K562 (cell line): ENCODE data around the gene MED15. TPM values are rescaled to one million over a fixed set of nuclear protein-coding genes. Genes with fewer than 3 reads are reported as not detected.

Experiments used
- ATAC-seq: fragments of 200-7000 bp; cut with Tn5 transposase; 3 replicates; pipeline ENCODE4 v1.9.1; 2020; ENCODE audit warnings: moderate library complexity
- BruUV-seq: library from RNA; stranded (reverse); fragments of 400-500 nt; replicated peaks from 2 replicates; lab custom pipeline; 2021; lab: Mats Ljungman, UMichigan
- CTCF ChIA-PET: fragments of 300-600 bp; formaldehyde crosslinking; extraction: SDS; loops from one replicate; lab custom pipeline; 2021; ENCODE audit warnings: low intra/inter-chr PET ratio; lab: Yijun Ruan, JAX
- POLR2A ChIA-PET: fragments of 300-600, 350-650 bp; sonication (Branson Sonifier 250); formaldehyde crosslinking; extraction: SDS; loops from one replicate; lab custom pipeline; 2021; ENCODE audit warnings: antibody characterized with exemption, inconsistent platforms; lab: Yijun Ruan, JAX
- DNase-seq, 4 experiments: peaks; one replicate each; pipeline versions ENCODE4 v3.0.0 to v3.0.0-alpha.2; 2011 to 2018; ENCODE audit warnings: low spot score in 3 of 4, mixed read lengths in 3 of 4; ENCODE audit errors: extremely low read depth in 1 of 4
- FAIRE-seq: peaks from 2 replicates; lab custom pipeline; 2011; peaks lifted over from hg19 to GRCh38; lab: Jason Lieb, UNC
- H2AFZ ChIP-seq: 2 replicates; pipeline ENCODE4 v1.6.0; 2011; ENCODE audit warnings: low read depth, low read length, control low read depth, inconsistent platforms
- H3K27ac ChIP-seq: fragments of 200-600 bp; 3 replicates; pipeline ENCODE4 v1.8.0; 2011; ENCODE audit warnings: low read depth, mild to moderate bottlenecking, control low read depth, inconsistent platforms, low read length, moderate library complexity, mixed read lengths; ENCODE audit errors: extremely low read depth
- H3K27me3 ChIP-seq, 2 experiments: fragments of 300-600 bp in 1 of 2; 2 replicates in 1 of 2; 3 replicates in 1 of 2; pipeline versions ENCODE4 v1.6.0 to v1.8.0; 2011; ENCODE audit warnings: inconsistent platforms in 2 of 2, low read length in 2 of 2, mild to moderate bottlenecking in 1 of 2, mixed read lengths in 1 of 2, moderate library complexity in 1 of 2; ENCODE audit not compliant: control insufficient read depth in 2 of 2, insufficient read depth in 2 of 2
- H3K36me3 ChIP-seq: fragments of 300-600 bp; 3 replicates; pipeline ENCODE4 v1.8.0; 2011; ENCODE audit warnings: mild to moderate bottlenecking, low read length, inconsistent platforms; ENCODE audit not compliant: control insufficient read depth, insufficient read depth
- H3K4me1 ChIP-seq, 2 experiments: fragments of 200-600 bp in 1 of 2; replicated peaks in 1 of 2; 2 replicates in 1 of 2; 3 replicates in 1 of 2; pipeline versions ENCODE4 v1.5.1 to v1.8.0; 2011; ENCODE audit warnings: inconsistent platforms in 2 of 2, low read length in 2 of 2, mild to moderate bottlenecking in 1 of 2, mixed read lengths in 1 of 2, moderate library complexity in 1 of 2; ENCODE audit not compliant: control insufficient read depth in 2 of 2, insufficient read depth in 2 of 2
- H3K4me2 ChIP-seq: 2 replicates; pipeline ENCODE4 v1.6.1; 2011; ENCODE audit warnings: low read length, control low read depth, inconsistent platforms, mixed read lengths; ENCODE audit not compliant: insufficient read depth
- H3K4me3 ChIP-seq: fragments of 200-600 bp; sonication (generic), shearing (Covaris generic); 2 replicates; pipeline ENCODE4 v1.5.1; 2016; ENCODE audit warnings: control low read depth, inconsistent platforms
- H3K79me2 ChIP-seq: fragments of 200-600 bp; 3 replicates; pipeline ENCODE4 v1.8.0; 2011; ENCODE audit warnings: low read length, inconsistent platforms; ENCODE audit not compliant: control insufficient read depth, insufficient read depth
- H3K9ac ChIP-seq, 2 experiments: 2 replicates each; pipeline versions ENCODE4 v1.6.0 to v1.6.1; 2011; ENCODE audit warnings: low read depth in 2 of 2, low read length in 2 of 2, control low read depth in 1 of 2, inconsistent platforms in 1 of 2, mild to moderate bottlenecking in 1 of 2, mixed read lengths in 1 of 2; ENCODE audit not compliant: insufficient read depth in 1 of 2
- H3K9me1 ChIP-seq: one replicate; pipeline ENCODE4 v1.6.0; 2011; ENCODE audit warnings: inconsistent platforms, mild to moderate bottlenecking, low read length, moderate library complexity; ENCODE audit not compliant: control insufficient read depth, insufficient read depth
- H3K9me3 ChIP-seq: replicated peaks from 2 replicates; pipeline ENCODE4 v1.5.1; 2011; ENCODE audit warnings: low read depth, low read length, inconsistent platforms; ENCODE audit not compliant: control insufficient read depth, insufficient read depth
- H4K20me1 ChIP-seq: replicated peaks from 2 replicates; pipeline ENCODE4 v1.6.1; 2011; ENCODE audit warnings: low read length, inconsistent platforms, mixed read lengths; ENCODE audit not compliant: control insufficient read depth, insufficient read depth
- CHD7 ChIP-seq: fragments of 200-600 bp; sonication (generic); IDR thresholded peaks from one replicate; pipeline ENCODE4 v1.6.1; 2012; ENCODE audit warnings: mild to moderate bottlenecking, low read depth, low read length, inconsistent platforms
- HEY1 ChIP-seq: fragments of 250-450 bp; sonication (Bioruptor Pico); IDR thresholded peaks from 2 replicates; pipeline ENCODE4 v1.5.0; 2020; ENCODE audit warnings: mild to moderate bottlenecking, moderate library complexity, borderline replicate concordance
- PHTF2 ChIP-seq: fragments of 250-450 bp; sonication (Bioruptor Pico); IDR thresholded peaks from 2 replicates; pipeline ENCODE4 v1.5.0; 2021; ENCODE audit warnings: mild to moderate bottlenecking
- POLR3G ChIP-seq: IDR thresholded peaks from 2 replicates; pipeline ENCODE4 v1.6.1; 2011; ENCODE audit not compliant: insufficient read length, insufficient replicate concordance; ENCODE audit errors: extremely low read depth
- ZNF764 ChIP-seq: fragments of 250-450 bp; sonication (Bioruptor Pico); IDR thresholded peaks from 2 replicates; pipeline ENCODE4 v1.4.0; 2020; ENCODE audit warnings: low read depth, mild to moderate bottlenecking, moderate library complexity
- WGBS: fragments of 100-300 bp; shearing (Covaris generic); methylation state at CpG from one replicate; pipeline ENCODE4 v1.1.6; 2016; ENCODE audit warnings: low coverage, mixed read lengths; ENCODE audit not compliant: insufficient coverage; ENCODE audit errors: missing lambda C conversion rate; 5-methylcytosine and 5-hydroxymethylcytosine counted together
- in situ Hi-C: fragments of 300-500 bp; cut with MboI; formaldehyde crosslinking; loops from 4 replicates; pipeline ENCODE4 v1.15.0; 2018; ENCODE audit warnings: inconsistent platforms, mixed read lengths
- intact Hi-C: fragments of 100-400 bp; cut with micrococcal nuclease; formaldehyde crosslinking; loops from 2 replicates; pipeline ENCODE4 v1.14.2; 2022
- polyA plus RNA-seq, 8 experiments: library from polyadenylated mRNA; depleted of rRNA in 4 of 8; stranded (reverse) in 5 of 8; unstranded in 3 of 8; fragments of >200 nt; fragmentation: Nextera tagmentation in 2 of 8; fragmentation: Illumina TruSeq in 1 of 8; extraction: Ambion mirVana in 2 of 8; extraction: Trizol in 1 of 8; gene quantifications; 2 replicates each; pipeline versions ENCODE4 v1.2.1 to v1.2.3, GENCODE V29; 2011 to 2014; ENCODE audit warnings: inconsistent platforms in 1 of 8, missing spikeins in 1 of 8
- total RNA-seq, 7 experiments: library from RNA; depleted of rRNA in 6 of 7; stranded (reverse); fragments of >200 nt in 6 of 7; fragmentation: Illumina TruSeq in 2 of 7; extraction: Trizol in 2 of 7; gene quantifications; 2 replicates each; pipeline versions ENCODE4 v1.2.1 to v1.2.3, GENCODE V29; 2011 to 2021; ENCODE audit warnings: low replicate concordance in 1 of 7
- TF ChIP-seq, protein P1 (sequence below): fragments of 450-650 bp; formaldehyde crosslinking; IDR thresholded peaks from 2 replicates; pipeline ENCODE4 v1.4.0; 2022; ENCODE audit warnings: mild to moderate bottlenecking, moderate library complexity

Gene MED15
- total and polyA plus RNA-seq, 9 of the 15 experiments (the other 6 are each of a cell fraction or from before 2014, with no cell fraction given): 4.0 to 271 (median 60.1) TPM

DNA sequence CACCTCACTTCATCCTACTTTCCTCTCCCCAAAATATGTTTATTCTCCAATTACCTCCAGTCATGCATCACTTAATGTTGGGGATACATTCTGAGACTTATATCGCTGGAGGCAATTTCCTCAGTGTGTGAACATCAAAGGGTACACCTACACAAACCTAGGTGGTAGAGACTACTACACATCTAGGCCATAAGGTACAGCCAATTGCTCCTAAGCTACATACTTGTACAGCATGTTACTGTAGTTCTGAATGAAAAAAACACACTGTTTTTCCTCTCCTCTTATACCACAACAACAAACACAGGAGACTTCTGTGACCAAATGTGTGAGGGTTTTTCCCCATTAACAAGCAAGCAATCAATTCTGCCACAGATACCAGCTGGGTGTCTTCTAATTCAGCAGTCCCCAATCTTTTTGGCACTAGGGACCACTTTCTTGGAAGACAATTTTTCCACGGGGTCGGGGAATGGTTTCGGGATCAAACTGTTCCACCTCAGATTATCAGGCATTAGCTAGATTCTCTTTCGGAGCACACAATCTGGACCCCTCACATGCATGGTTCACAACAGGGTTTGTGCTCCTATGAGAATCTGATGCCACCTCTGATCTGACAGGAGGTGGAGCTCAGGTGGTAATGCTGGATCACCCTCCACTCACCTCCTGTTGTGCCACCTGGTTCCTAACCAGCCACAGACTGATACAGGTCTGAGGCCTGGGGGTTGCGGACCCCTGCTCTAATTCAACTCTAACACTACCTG, 17.0 kb upstream of the MED15 start:
- Histone ChIP-seq H3K27me3 (no peaks in the 10 kb centered on the region), H3K4me2 (no peak overlapping the region), H3K9me1 (peaks cover 14% of the 10 kb centered on the region), H3K79me2 (peaks cover 21% of the 10 kb centered on the region), H3K9me3 (no peaks in the 10 kb centered on the region), H3K9ac (no peak overlapping the region; a peak in 1 of 4 replicates), H3K4me3 (no peak overlapping the region), H3K4me1 (peaks cover 11 to 26% of the 10 kb centered on the region in 2 experiments), H4K20me1 (peaks cover 49% of the 10 kb centered on the region), H3K27ac (no peak overlapping the region), H3K36me3 (peaks cover 12% of the 10 kb centered on the region), H2AFZ (no peak overlapping the region)
- intact Hi-C loops: no loop called here
- 68% methylated on average over 6 of the region's 6 CpGs for WGBS
- no TSS peak for BruUV-seq
- FAIRE-seq (no peak), DNase-seq (no peak), ATAC-seq (no peak)
- ChIA-PET CTCF (interaction anchor here (0.5 to 0.9 kb wide), 2 partner anchors 10 to 732 kb away, joined by 4 to 5 read pairs; no protein-coding TSS in a partner anchor), POLR2A (interaction anchor here (0.7 to 6.2 kb wide), 13 partner anchors 8 to 97 kb away, joined by 3 to 74 read pairs (median 6); partner anchors contain the start of genes MED15 and ZNF74)
- in situ Hi-C loops: no loop called here
- TF ChIP-seq, protein P1, sequence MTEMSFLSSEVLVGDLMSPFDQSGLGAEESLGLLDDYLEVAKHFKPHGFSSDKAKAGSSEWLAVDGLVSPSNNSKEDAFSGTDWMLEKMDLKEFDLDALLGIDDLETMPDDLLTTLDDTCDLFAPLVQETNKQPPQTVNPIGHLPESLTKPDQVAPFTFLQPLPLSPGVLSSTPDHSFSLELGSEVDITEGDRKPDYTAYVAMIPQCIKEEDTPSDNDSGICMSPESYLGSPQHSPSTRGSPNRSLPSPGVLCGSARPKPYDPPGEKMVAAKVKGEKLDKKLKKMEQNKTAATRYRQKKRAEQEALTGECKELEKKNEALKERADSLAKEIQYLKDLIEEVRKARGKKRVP (CRISPR knock-in tag): no peak
- no peak for TF ChIP-seq ZNF764 (CRISPR knock-in tag)
- TF ChIP-seq PHTF2: no peak
- TF ChIP-seq CHD7: no peak
- no peak for TF ChIP-seq POLR3G
- TF ChIP-seq HEY1: no peak
